Measurements from ENCODE around the gene ARHGEF19. TPM values are rescaled to one million over a fixed set of nuclear protein-coding genes. Genes with fewer than 3 reads are reported as not detected.
"Not testable (repeated sequence)": the region's sequence is repeated elsewhere in the genome, so short reads cannot be mapped to it uniquely, and the experiment has no call there.

The ARHGEF19 gene
- total RNA-seq, 1 experiment from 2014 or later, result 21.1 TPM

DNA sequence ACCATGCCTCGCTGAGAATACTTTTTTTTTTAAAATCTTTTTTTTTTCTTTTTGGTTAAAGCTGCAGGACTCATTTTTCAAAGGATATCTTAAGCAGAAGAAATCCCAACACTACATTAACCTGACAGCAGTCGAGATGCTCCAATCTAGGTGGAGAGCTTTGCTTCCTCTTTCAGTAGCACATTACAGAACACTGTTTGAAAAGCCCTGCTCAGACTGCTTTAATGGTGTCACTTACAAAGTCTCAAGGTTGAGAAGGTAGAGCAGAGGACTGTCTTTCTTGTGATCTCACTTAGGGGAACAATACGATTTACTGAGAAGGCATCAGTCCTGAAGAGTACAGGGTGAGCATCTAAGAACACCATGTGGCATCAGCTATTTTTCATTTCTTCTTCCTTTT is 45.5 kb upstream of the ARHGEF19 start:
- no peaks in the 10 kb centered on the region for H3K9me3 Mint-ChIP-seq
- Histone ChIP-seq H2BK120ac (ENCODE audit: low read depth, low read length, poor library complexity, severe bottlenecking) (no peak overlapping the region), H2BK20ac (ENCODE audit: low read depth, low read length, poor library complexity, severe bottlenecking) (no peak overlapping the region), H3K27me3 (ENCODE audit: insufficient read depth, low read length) (no peaks in the 10 kb centered on the region), H3K4me2 (ENCODE audit: insufficient read depth, insufficient read length, low read length) (no peak overlapping the region), H3T11ph (ENCODE audit: low read length) (no peak overlapping the region), H3K14ac (ENCODE audit: insufficient read depth, low read length) (no peak overlapping the region), H3K9me3 (ENCODE audit: control insufficient read depth, low read depth, low read length) (no peaks in the 10 kb centered on the region), H4K5ac (ENCODE audit: insufficient read length, low read depth, low read length) (no peak overlapping the region), H3K79me1 (ENCODE audit: insufficient read depth, low read depth, low read length, poor library complexity, severe bottlenecking) (no peaks in the 10 kb centered on the region), H3K27ac (ENCODE audit: insufficient read length, low read depth, low read length) (no peak overlapping the region), H3K56ac (ENCODE audit: insufficient read length, low read depth, low read length) (no peak overlapping the region), H3K4me1 (ENCODE audit: insufficient read depth, low read length) (no peaks in the 10 kb centered on the region), H2AK5ac (ENCODE audit: insufficient read length, low read length) (no peak overlapping the region), H3K23me2 (ENCODE audit: insufficient read length, low read depth, low read length, poor library complexity, severe bottlenecking) (no peaks in the 10 kb centered on the region), H3K18ac (ENCODE audit: insufficient read length, low read depth, low read length) (no peak overlapping the region), H4K91ac (ENCODE audit: insufficient read length, low read depth, low read length) (no peak overlapping the region), H3K4ac (ENCODE audit: low read depth, low read length) (no peak overlapping the region), H2BK5ac (ENCODE audit: insufficient read length, low read length) (no peak overlapping the region), H2BK12ac (ENCODE audit: insufficient read length, low read depth, low read length) (no peak overlapping the region), H4K8ac (replicated peaks; ENCODE audit: insufficient read length, low read depth, low read length) (no peak overlapping the region), H3K9ac (ENCODE audit: extremely low read depth, insufficient read length, low read length) (no peak overlapping the region), H2BK15ac (ENCODE audit: low read depth, low read length) (no peak overlapping the region), H4K20me1 (ENCODE audit: control insufficient read depth, insufficient read depth, insufficient read length) (no peaks in the 10 kb centered on the region), H3K23ac (ENCODE audit: insufficient read length, low read depth, low read length) (no peak overlapping the region), H3K79me2 (ENCODE audit: insufficient read depth, low read length) (no peaks in the 10 kb centered on the region), H2AFZ (ENCODE audit: low read length) (no peak overlapping the region)
- no peaks in the 10 kb centered on the region for H3K27me3 Mint-ChIP-seq (ENCODE audit: low read depth)
- peaks cover 4 to 19% (median 15%) of the 10 kb centered on the region in 3 experiments; a peak in 5 of 7 replicates for H3K36me3 Mint-ChIP-seq (ENCODE audit: insufficient read depth in 1 of 3, low read depth in 3 of 3)
- TF ChIP-seq CTCF (conservative IDR thresholded peaks at IDR 0.05), result no peak
- WGBS (ENCODE audit: extremely low coverage, insufficient read length, low lambda C conversion rate), result no CpG with 5 or more reads among the region's 3 CpGs
- peaks cover 6 to 14% of the 10 kb centered on the region in 2 experiments for H3K4me1 Mint-ChIP-seq
- no peak for DNase-seq
- H3K4me3 Mint-ChIP-seq, result no peak overlapping the region
- H3K27ac Mint-ChIP-seq, result peak overlapping the region in 1 of 3 experiments; percentile 80; a peak in 1 of 7 replicates

DNA sequence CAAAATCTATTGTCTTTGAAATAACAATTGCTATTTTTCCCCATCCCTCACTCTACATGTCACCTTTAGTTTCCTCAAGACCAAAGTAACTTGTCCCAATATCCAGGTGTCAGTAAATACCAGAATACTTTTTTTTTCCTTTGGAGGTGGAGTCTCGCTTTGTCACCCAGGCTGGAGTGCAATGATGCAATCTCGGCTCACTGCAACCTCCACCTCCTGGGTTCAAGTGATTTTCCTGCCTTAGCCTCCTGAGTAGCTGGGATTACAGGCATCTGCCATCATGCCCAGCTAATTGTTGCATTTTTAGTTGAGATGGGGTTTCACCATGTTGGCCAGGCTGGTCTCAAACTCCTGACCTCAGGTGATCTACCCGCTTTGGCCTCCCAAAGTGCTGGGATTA is 45.1 kb upstream of the ARHGEF19 start:
- H3K36me3 Mint-ChIP-seq (ENCODE audit: insufficient read depth in 1 of 3, low read depth in 3 of 3), result peaks cover 4 to 23% (median 18%) of the 10 kb centered on the region in 3 experiments; a peak in 5 of 7 replicates
- H3K79me1 ChIP-seq (ENCODE audit: insufficient read depth, low read depth, low read length, poor library complexity, severe bottlenecking); H2BK5ac ChIP-seq (ENCODE audit: insufficient read length, low read length); H3K4me2 ChIP-seq (ENCODE audit: insufficient read depth, insufficient read length, low read length); H4K8ac ChIP-seq (replicated peaks; ENCODE audit: insufficient read length, low read depth, low read length); H2BK20ac ChIP-seq (ENCODE audit: low read depth, low read length, poor library complexity, severe bottlenecking); H3K27me3 Mint-ChIP-seq (ENCODE audit: low read depth); H2BK120ac ChIP-seq (ENCODE audit: low read depth, low read length, poor library complexity, severe bottlenecking); H3K4ac ChIP-seq (ENCODE audit: low read depth, low read length); H3K23ac ChIP-seq (ENCODE audit: insufficient read length, low read depth, low read length); H3K4me1 ChIP-seq (ENCODE audit: insufficient read depth, low read length); H3K27ac ChIP-seq (ENCODE audit: insufficient read length, low read depth, low read length); H2BK12ac ChIP-seq (ENCODE audit: insufficient read length, low read depth, low read length); H3K23me2 ChIP-seq (ENCODE audit: insufficient read length, low read depth, low read length, poor library complexity, severe bottlenecking); H2AFZ ChIP-seq (ENCODE audit: low read length); H4K5ac ChIP-seq (ENCODE audit: insufficient read length, low read depth, low read length); H3K4me3 Mint-ChIP-seq; H3K9ac ChIP-seq (ENCODE audit: extremely low read depth, insufficient read length, low read length); H2AK5ac ChIP-seq (ENCODE audit: insufficient read length, low read length); H3K27me3 ChIP-seq (ENCODE audit: insufficient read depth, low read length); H4K91ac ChIP-seq (ENCODE audit: insufficient read length, low read depth, low read length); H3K79me2 ChIP-seq (ENCODE audit: insufficient read depth, low read length); H3K14ac ChIP-seq (ENCODE audit: insufficient read depth, low read length); H3T11ph ChIP-seq (ENCODE audit: low read length); H2BK15ac ChIP-seq (ENCODE audit: low read depth, low read length); H3K56ac ChIP-seq (ENCODE audit: insufficient read length, low read depth, low read length); H3K9me3 ChIP-seq (ENCODE audit: control insufficient read depth, low read depth, low read length); H3K18ac ChIP-seq (ENCODE audit: insufficient read length, low read depth, low read length); H4K20me1 ChIP-seq (ENCODE audit: control insufficient read depth, insufficient read depth, insufficient read length); DNase-seq; H3K9me3 Mint-ChIP-seq: not testable (repeated sequence)
- whole genome bisulfite sequencing (ENCODE audit: extremely low coverage, insufficient read length, low lambda C conversion rate), result no CpG with 5 or more reads among the region's 3 CpGs
- peak overlapping the region in 2 of 3 experiments; percentile 4 to 68; a peak in 3 of 7 replicates for H3K27ac Mint-ChIP-seq
- peaks cover 6 to 14% of the 10 kb centered on the region in 2 experiments for H3K4me1 Mint-ChIP-seq
